ENCODE data around the gene CCDC60.

- TF ChIP-seq SP1 (IDR thresholded peaks at IDR 0.05) (no peak), FOXM1 (IDR thresholded peaks at IDR 0.05; ENCODE audit: borderline replicate concordance) (no peak), FOXK2 (IDR thresholded peaks at IDR 0.05) (no peak), CTBP1 (IDR thresholded peaks at IDR 0.05; ENCODE audit: borderline replicate concordance) (no peak), ZNF384 (IDR thresholded peaks at IDR 0.05) (no peak), SUZ12 (IDR thresholded peaks at IDR 0.05) (no peak), LEF1 (IDR thresholded peaks at IDR 0.05; ENCODE audit: borderline replicate concordance) (no peak), TARDBP (IDR thresholded peaks at IDR 0.05) (no peak), L3MBTL2 (conservative IDR thresholded peaks at IDR 0.05) (no peak)
These were observed 31.5 kb downstream of the CCDC60 start for GRCh38 chr12:119366007-119366406.
